Large intestine (tissue), 3 donors: Measurements from ENCODE around the gene PRXL2C. TPM values are rescaled to one million over a fixed set of nuclear protein-coding genes. Genes with fewer than 3 reads are reported as not detected.
"Not testable (repeated sequence)": the region's sequence is repeated elsewhere in the genome, so short reads cannot be mapped to it uniquely, and the experiment has no call there.

Source experiments
- DNase-seq, 2 donors: peaks; one replicate each; pipeline versions ENCODE4 v3.0.0 to v3.0.0-alpha.2; 2013
- H3K27ac ChIP-seq: one replicate; pipeline ENCODE4 v1.5.1; 2013; ENCODE audit warnings: low read length
- H3K27me3 ChIP-seq: 2 replicates; pipeline ENCODE4 v1.6.1; 2013; ENCODE audit warnings: low read length; ENCODE audit not compliant: control insufficient read depth, insufficient read depth
- H3K36me3 ChIP-seq: 2 replicates; pipeline ENCODE4 v1.6.1; 2013; ENCODE audit warnings: low read length; ENCODE audit not compliant: control insufficient read depth, insufficient read depth
- H3K4me1 ChIP-seq: one replicate; pipeline ENCODE4 v1.6.1; 2013; ENCODE audit warnings: low read length; ENCODE audit not compliant: control insufficient read depth, insufficient read depth
- H3K4me3 ChIP-seq: one replicate; pipeline ENCODE4 v1.5.1; 2013; ENCODE audit warnings: low read length
- H3K9me3 ChIP-seq: one replicate; pipeline ENCODE4 v1.6.1; 2013; ENCODE audit warnings: mild to moderate bottlenecking, low read depth, low read length, moderate library complexity; ENCODE audit not compliant: control insufficient read depth
- WGBS: methylation state at CpG from one replicate; pipeline ENCODE4 v1.1.5; 2013; ENCODE audit warnings: low lambda C conversion rate; ENCODE audit not compliant: insufficient coverage; 5-methylcytosine and 5-hydroxymethylcytosine counted together
- polyA plus RNA-seq: library from polyadenylated mRNA; unstranded; fragments of 120-200 nt; gene quantifications from one replicate; pipeline ENCODE4 v1.2.1, GENCODE V29; 2013

PRXL2C gene
- polyA plus RNA-seq, 1 donor, result 5.9 TPM

GRCh38 chr9:96649620-96650324, 5.3 kb downstream of the PRXL2C start:
- H3K4me3 ChIP-seq, result no peak overlapping the region
- no peaks in the 10 kb centered on the region for H3K4me1 ChIP-seq
- H3K27ac ChIP-seq, result no peak overlapping the region
- H3K36me3 ChIP-seq, result peaks cover 17% of the 10 kb centered on the region
- no peak for DNase-seq
- WGBS, result no CpG with 5 or more reads among the region's 1 CpG
- H3K9me3 ChIP-seq, result no peaks in the 10 kb centered on the region
- no peaks in the 10 kb centered on the region for H3K27me3 ChIP-seq

DNA sequence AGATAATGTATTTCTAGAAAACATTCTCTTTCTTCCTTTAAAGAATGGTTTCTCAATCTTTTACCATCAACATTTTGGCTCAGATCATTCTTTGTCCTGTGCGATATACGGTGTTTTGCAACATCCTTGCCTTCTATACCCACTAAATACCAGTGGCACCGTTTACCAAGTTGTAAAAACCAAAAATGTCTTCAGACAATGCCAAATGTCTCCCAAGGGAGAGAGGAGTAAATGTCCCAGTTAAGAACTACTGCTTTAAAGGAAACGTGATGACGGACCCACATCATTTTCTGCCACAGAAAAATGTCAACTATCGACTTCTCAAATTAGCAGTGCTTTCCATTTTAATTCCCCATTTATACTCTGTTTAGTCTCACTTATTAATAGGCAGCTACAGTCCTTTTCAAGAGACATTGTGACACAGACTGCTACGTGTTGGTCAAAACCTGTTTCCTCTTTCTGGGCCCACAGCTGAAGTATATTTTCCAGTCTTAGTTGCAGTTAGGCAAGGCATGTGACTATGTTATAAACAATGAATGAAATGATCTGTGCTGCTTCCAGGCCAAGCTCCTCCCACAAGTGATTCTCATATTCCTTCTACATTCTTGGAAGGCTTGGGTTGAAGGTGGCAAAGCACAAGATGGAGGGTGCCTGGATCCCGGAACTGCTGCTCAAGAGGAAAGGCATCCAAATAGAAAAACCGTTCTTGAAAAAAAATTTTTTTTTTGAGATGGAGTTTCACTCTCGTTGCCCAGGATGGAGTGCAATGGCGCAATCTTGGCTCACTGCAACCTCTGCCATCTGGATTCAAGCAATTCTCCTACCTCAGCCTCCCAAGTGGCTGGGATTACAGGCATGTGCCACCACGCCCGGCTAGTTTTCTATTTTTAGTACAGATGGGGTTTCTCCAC, 8.8 kb downstream of the PRXL2C start:
- Histone ChIP-seq H3K36me3 (peaks cover 22% of the 10 kb centered on the region), H3K4me3 (no peak overlapping the region), H3K27ac (no peak overlapping the region), H3K4me1 (no peaks in the 10 kb centered on the region), H3K27me3 (no peaks in the 10 kb centered on the region), H3K9me3 (no peaks in the 10 kb centered on the region)
- DNase-seq, result no peak
- WGBS, result 80% methylated on average over 2 of the region's 13 CpGs

DNA sequence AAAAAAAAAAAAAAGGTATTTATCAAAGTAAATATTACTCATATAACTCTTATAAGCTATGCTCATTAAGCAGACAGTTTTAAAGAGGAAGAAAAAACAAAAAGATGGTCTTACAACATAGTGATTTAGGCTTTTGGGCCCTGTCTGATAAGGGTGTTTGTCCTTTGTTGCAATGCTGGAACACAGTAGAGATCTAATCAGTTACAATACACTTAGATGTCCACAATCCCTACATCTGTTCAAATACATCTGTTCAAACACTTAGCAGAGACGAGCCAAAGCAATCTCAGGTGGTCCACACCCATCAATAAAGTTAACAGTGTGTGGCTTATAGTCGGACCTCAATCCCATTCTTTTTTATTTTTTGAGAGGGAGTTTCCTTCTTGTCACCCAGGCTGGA, 11.0 kb downstream of the PRXL2C start:
- no peaks in the 10 kb centered on the region for H3K27me3 ChIP-seq
- H3K4me3 ChIP-seq, result no peak overlapping the region
- H3K36me3 ChIP-seq, result peaks cover 11% of the 10 kb centered on the region
- H3K4me1 ChIP-seq, result no peaks in the 10 kb centered on the region
- no peaks in the 10 kb centered on the region for H3K9me3 ChIP-seq
- H3K27ac ChIP-seq, result no peak overlapping the region
- 33% methylated on average over 1 of the region's 2 CpGs for WGBS
- peak in 1 of 2 donors; percentile 15 for DNase-seq

DNA sequence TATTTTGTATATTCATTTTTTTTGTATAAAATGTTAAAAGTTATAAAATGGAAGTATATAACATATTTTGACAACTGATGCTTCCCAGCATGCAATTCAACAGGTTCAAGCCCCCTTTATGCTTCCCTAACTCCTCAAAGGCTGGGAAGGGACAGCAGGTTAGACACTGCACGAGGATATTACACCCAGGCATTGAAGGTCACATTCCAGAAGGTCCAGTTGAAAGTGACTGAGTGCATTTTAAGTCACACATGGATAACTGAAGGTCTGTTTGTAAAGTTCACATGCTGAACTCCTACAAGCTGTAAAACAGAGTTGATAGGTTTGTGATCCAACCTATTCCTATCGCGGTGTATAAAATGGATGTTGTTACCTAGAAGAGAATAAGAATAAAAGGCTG, 13.6 kb downstream of the PRXL2C start:
- WGBS, result no CpG with 5 or more reads among the region's 3 CpGs
- Histone ChIP-seq H3K4me1 (no peaks in the 10 kb centered on the region), H3K27ac (no peak overlapping the region), H3K27me3 (no peaks in the 10 kb centered on the region), H3K4me3 (no peak overlapping the region), H3K36me3 (peaks cover 10% of the 10 kb centered on the region), H3K9me3 (no peaks in the 10 kb centered on the region)
- DNase-seq, result no peak

DNA sequence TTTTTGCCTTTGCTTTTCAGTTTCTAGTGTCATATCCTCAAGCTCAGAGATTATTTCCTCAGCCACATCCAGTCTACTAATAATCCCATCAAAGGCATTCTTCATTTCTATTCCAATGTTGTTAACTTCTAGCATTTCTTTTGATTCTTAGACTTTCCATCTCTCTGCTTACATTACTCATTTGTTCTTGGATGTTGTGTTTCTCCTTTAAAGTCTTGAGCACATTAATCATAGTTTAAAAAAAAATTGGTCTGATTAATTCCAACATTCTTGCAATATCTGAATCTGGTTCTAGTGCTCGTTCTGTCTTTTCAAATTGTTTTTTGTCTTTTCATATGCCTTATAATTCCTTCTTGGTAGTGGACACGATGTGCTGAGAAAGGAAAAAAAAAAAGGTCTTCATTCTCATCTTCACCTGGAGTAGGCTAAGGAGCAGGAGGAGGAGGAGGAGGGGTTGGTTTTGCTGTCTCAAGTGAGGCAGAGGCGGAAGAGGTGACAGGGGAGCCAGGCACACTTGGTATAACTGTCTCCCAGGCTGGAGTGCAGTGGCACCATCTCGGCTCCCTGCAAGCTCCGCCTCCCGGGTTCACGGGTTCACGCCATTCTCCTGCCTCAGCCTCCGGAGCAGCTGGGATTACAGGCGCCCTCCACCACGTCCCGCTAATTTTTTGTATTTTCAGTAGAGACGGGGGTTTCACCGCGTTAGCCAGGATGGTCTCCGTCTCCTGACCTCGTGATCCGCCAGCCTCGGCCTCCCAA, 16.3 kb downstream of the PRXL2C start:
- WGBS, result no CpG with 5 or more reads among the region's 19 CpGs
- H3K4me3 ChIP-seq, result no peak overlapping the region
- H3K27ac ChIP-seq, result no peak overlapping the region
- no peaks in the 10 kb centered on the region for H3K9me3 ChIP-seq
- no peaks in the 10 kb centered on the region for H3K27me3 ChIP-seq
- no peaks in the 10 kb centered on the region for H3K4me1 ChIP-seq
- H3K36me3 ChIP-seq, result peaks cover 5% of the 10 kb centered on the region
- no peak for DNase-seq

- no peaks in the 10 kb centered on the region for H3K36me3 ChIP-seq
- H3K27ac ChIP-seq, result no peak overlapping the region
- WGBS, result 88% methylated on average over 1 of the region's 1 CpG
- no peaks in the 10 kb centered on the region for H3K4me1 ChIP-seq
- no peak overlapping the region for H3K4me3 ChIP-seq
- no peaks in the 10 kb centered on the region for H3K27me3 ChIP-seq
- no peak for DNase-seq
- H3K9me3 ChIP-seq, result no peaks in the 10 kb centered on the region
These were observed 18.7 kb downstream of the PRXL2C start for GRCh38 chr9:96636368-96636767.

- H3K4me3 ChIP-seq, H3K4me1 ChIP-seq, H3K9me3 ChIP-seq, DNase-seq, H3K27ac ChIP-seq, H3K36me3 ChIP-seq, H3K27me3 ChIP-seq: not testable (repeated sequence)
- WGBS, result no CpG with 5 or more reads among the region's 8 CpGs
These were observed 21.5 kb downstream of the PRXL2C start for GRCh38 chr9:96633579-96633978.

- no peak overlapping the region for H3K4me3 ChIP-seq
- peaks cover 3% of the 10 kb centered on the region for H3K27me3 ChIP-seq
- no CpG with 5 or more reads among the region's 6 CpGs for WGBS
- H3K27ac ChIP-seq, result no peak overlapping the region
- H3K4me1 ChIP-seq, result no peaks in the 10 kb centered on the region
- DNase-seq, result no peak
- H3K36me3 ChIP-seq, result no peaks in the 10 kb centered on the region
- no peaks in the 10 kb centered on the region for H3K9me3 ChIP-seq
These were observed 28.2 kb downstream of the PRXL2C start for GRCh38 chr9:96626912-96627311.

DNA sequence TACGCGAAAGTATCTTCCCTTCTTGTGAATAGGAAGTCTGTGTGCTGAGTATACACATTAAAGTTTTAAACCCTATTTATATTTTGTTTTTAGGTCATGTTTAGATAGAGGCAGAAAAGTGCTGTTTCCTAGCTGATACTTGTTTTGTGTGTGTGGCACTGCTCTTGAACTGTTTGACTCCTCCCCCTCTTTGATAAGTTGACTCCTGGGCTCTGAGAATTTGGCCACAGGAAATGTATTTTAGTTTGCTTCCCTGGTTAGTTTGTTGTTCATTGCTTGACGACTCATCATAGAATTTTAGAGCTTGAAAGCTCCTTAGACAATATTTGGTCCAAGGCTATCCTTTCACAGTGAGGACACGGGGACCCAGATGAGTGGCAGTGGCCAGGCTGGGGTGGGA, 33.5 kb downstream of the PRXL2C start:
- Histone ChIP-seq H3K9me3 (no peaks in the 10 kb centered on the region), H3K27ac (no peak overlapping the region), H3K27me3 (no peaks in the 10 kb centered on the region), H3K4me1 (no peaks in the 10 kb centered on the region), H3K36me3 (no peaks in the 10 kb centered on the region), H3K4me3 (no peak overlapping the region)
- DNase-seq, result no peak
- no CpG with 5 or more reads among the region's 4 CpGs for WGBS

DNA sequence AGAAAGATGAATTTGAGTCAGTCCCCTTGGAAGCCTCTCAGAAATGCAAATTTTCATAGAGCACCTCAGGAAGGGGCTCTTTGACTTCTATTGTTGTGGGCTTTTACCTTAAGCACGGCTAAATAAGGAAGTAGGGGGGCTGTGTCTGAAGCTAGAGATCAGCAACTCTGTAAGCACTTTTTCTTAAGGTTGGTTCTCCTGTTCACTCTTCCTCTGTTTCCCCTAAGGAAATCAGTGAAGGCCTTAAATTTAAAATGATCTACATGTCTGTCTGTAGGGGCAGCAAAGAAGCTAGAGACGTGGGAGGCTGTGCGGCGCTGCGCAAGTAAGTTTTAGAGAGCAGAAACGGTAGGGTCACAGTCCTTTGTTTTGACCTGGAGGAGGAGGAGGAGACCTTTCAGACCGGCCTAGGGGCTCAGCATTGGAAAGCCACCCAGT, 34.3 kb downstream of the PRXL2C start:
- Histone ChIP-seq H3K27ac (no peak overlapping the region), H3K4me1 (no peaks in the 10 kb centered on the region), H3K4me3 (no peak overlapping the region), H3K9me3 (no peaks in the 10 kb centered on the region), H3K27me3 (no peaks in the 10 kb centered on the region), H3K36me3 (no peaks in the 10 kb centered on the region)
- no peak for DNase-seq
- no CpG with 5 or more reads among the region's 7 CpGs for WGBS
